ENCODE measurements around the gene MAPK1. TPM values are rescaled to one million over a fixed set of nuclear protein-coding genes. Genes with fewer than 3 reads are reported as not detected.

The MAPK1 gene
- total RNA-seq, 2 experiments from 2014 or later, result 39.6 to 79.8 TPM

- no peaks in the 10 kb centered on the region for H3K9me3 ChIP-seq (ENCODE audit: low read length)
- no peak for DNase-seq (ENCODE audit: low spot score)
- TF ChIP-seq CTCF (conservative IDR thresholded peaks at IDR 0.05; ENCODE audit: low read length) (no peak), EZH2phosphoT487 (IDR thresholded peaks at IDR 0.05; ENCODE audit: borderline replicate concordance, low read depth, low read length) (no peak)
- no peak overlapping the region for H2AFZ ChIP-seq (ENCODE audit: low read length)
- H3K36me3 ChIP-seq (ENCODE audit: insufficient read depth, low read length), result peaks cover 19% of the 10 kb centered on the region; the same call in 1 of the 2 replicates
- CTCF ChIA-PET (ENCODE audit: unreplicated experiment), result no interaction called here
- no TSS peak for BruUV-seq (replicated peaks)
- peaks cover 100% of the 10 kb centered on the region for H3K79me2 ChIP-seq (ENCODE audit: insufficient read depth, low read depth, low read length)
- H3K4me2 ChIP-seq (ENCODE audit: low read length), result peak overlapping the region; percentile 4; the same call in 1 of the 2 replicates
- peaks cover 53% of the 10 kb centered on the region for H3K4me1 ChIP-seq (ENCODE audit: insufficient read depth, low read length, poor library complexity, severe bottlenecking)
- H3K9me2 ChIP-seq (ENCODE audit: insufficient read depth, low read length), result no peaks in the 10 kb centered on the region
- peaks cover 53% of the 10 kb centered on the region for H4K20me1 ChIP-seq (ENCODE audit: insufficient read depth, low read length)
- POLR2A ChIA-PET, result interaction anchor here (0.7 kb wide), 1 partner anchor 81 kb away, joined by 6 read pairs; no protein-coding TSS in a partner anchor
- H3K27ac ChIP-seq (ENCODE audit: low read depth, low read length, poor library complexity, severe bottlenecking), result no peak overlapping the region
- no peak overlapping the region for H3K4me3 ChIP-seq (ENCODE audit: low read depth, low read length, poor library complexity, severe bottlenecking)
- intact Hi-C loops (cut with micrococcal nuclease; ENCODE audit: unreplicated experiment), result no loop called here
These were observed 6.1 kb downstream of the MAPK1 start for GRCh38 chr22:21861264-21861848.

GRCh38 chr22:21860491-21861039 lies 6.9 kb downstream of the MAPK1 start:
- no peak for DNase-seq (ENCODE audit: low spot score)
- no peaks in the 10 kb centered on the region for H3K9me2 ChIP-seq (ENCODE audit: insufficient read depth, low read length)
- H3K36me3 ChIP-seq (ENCODE audit: insufficient read depth, low read length), result peaks cover 19% of the 10 kb centered on the region; the same call in 1 of the 2 replicates
- peaks cover 53% of the 10 kb centered on the region for H4K20me1 ChIP-seq (ENCODE audit: insufficient read depth, low read length)
- POLR2A ChIA-PET, result interaction anchor here (1.1 to 1.5 kb wide), 2 partner anchors 26 to 35 kb away, joined by 3 to 6 read pairs; no protein-coding TSS in a partner anchor
- intact Hi-C loops (cut with micrococcal nuclease; ENCODE audit: unreplicated experiment), result no loop called here
- H3K4me2 ChIP-seq (ENCODE audit: low read length), result no peak overlapping the region
- peaks cover 100% of the 10 kb centered on the region for H3K79me2 ChIP-seq (ENCODE audit: insufficient read depth, low read depth, low read length)
- BruUV-seq (replicated peaks), result no TSS peak
- no peak overlapping the region for H3K27ac ChIP-seq (ENCODE audit: low read depth, low read length, poor library complexity, severe bottlenecking)
- no peak overlapping the region for H2AFZ ChIP-seq (ENCODE audit: low read length)
- H3K9me3 ChIP-seq (ENCODE audit: low read length), result no peaks in the 10 kb centered on the region
- CTCF ChIA-PET (ENCODE audit: unreplicated experiment), result no interaction called here
- peaks cover 47% of the 10 kb centered on the region for H3K4me1 ChIP-seq (ENCODE audit: insufficient read depth, low read length, poor library complexity, severe bottlenecking)
- no peak overlapping the region for H3K4me3 ChIP-seq (ENCODE audit: low read depth, low read length, poor library complexity, severe bottlenecking)
- TF ChIP-seq EZH2phosphoT487 (IDR thresholded peaks at IDR 0.05; ENCODE audit: borderline replicate concordance, low read depth, low read length) (no peak), CTCF (conservative IDR thresholded peaks at IDR 0.05; ENCODE audit: low read length) (no peak)
